ENCODE results near the gene NDUFB3.
"Not testable (repeated sequence)": the region's sequence is repeated elsewhere in the genome, so short reads cannot be mapped to it uniquely, and the experiment has no call there.

NDUFB3 gene

DNA sequence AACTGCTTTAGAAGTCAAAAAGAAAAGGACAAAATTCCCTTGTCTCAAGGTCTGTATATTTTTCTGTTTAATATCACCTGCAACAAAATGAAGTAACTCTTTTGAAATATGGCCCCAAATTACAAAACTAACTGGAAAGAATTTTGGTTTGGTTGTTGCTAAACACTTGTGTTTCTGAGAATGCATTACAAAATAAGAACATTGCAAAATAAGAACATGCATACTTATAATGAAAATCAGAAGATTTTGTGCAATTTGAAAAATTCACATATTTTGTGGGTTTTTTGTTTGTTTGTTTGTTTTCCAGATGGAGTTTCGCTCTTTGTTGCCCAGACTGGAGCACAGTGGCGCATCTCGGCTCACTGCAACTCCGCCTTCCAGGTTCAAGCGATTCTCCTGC, 21.8 kb downstream of the NDUFB3 start:
- no peak for DNase-seq (ENCODE audit: low read depth)

GRCh38 chr2:201100497-201100896, 28.7 kb downstream of the NDUFB3 start:
- no peak for DNase-seq (ENCODE audit: low read depth)

- no peak for DNase-seq (ENCODE audit: low read depth)
These were observed 34.0 kb downstream of the NDUFB3 start for GRCh38 chr2:201105759-201106158.

- no peak for DNase-seq (ENCODE audit: low read depth)
These were observed 35.8 kb downstream of the NDUFB3 start for GRCh38 chr2:201107624-201108023.

DNA sequence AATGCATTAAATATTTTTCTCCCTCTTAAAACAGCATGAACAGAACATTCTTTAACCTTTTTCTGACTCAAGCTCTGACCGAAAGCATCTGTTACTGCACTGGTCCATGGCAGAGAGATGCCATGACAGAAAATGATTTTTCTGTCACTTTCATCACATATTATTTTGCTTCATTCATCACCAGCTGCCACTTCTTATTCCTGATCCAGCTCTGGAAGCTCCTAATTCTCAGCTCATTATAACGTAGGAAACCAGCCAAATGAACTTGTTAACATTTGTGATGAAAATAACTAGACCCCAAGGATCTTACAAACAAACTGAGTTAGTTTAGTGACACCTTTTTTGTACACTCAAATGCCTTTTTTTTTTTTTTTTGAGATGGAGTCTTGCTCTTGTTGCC, 36.5 kb downstream of the NDUFB3 start:
- DNase-seq (ENCODE audit: low read depth): no peak

- DNase-seq (ENCODE audit: low read depth): no peak
These were observed 37.4 kb downstream of the NDUFB3 start for GRCh38 chr2:201109186-201109585.

DNA sequence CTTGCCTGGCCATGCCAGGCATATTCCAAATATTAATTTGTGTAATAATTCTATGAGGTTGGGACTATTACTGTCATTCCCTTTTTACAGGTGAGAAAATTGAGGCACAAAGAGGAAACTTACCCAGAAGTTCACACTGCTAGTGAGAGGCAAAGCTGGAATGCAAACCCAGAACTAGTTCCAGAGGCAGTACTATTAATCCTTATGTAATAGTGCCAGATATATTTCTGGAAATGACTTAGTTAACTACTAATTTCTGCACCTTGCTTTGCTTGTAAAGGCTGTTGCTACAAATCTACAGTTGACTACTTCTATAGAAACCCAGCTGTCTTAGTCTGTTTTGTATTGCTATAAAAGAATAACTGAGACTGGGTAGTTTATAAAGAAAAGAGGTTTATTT, 38.8 kb downstream of the NDUFB3 start:
- DNase-seq (ENCODE audit: low read depth): no peak

- no peak for DNase-seq (ENCODE audit: low read depth)
These were observed 39.3 kb downstream of the NDUFB3 start for GRCh38 chr2:201111096-201111495.

DNA sequence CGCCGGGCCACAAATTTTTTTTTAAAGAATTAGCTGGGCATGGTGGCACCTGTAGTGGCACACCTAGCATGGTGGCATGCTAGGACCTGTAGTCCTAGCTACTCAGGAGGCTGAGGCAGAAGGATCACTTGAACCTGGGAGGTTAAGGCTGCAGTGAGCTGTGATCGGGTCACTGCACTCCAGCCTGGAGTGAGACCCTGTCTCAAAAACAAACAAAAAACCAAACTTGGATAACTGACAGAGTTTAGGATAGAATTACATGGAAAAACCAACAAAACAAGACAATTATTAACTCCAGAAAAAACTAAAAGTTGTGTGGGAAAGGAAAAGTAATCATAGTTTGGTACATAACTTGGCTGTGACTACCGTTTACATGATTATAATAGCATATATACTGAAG, 42.5 kb downstream of the NDUFB3 start:
- DNase-seq (ENCODE audit: low read depth): no peak

DNA sequence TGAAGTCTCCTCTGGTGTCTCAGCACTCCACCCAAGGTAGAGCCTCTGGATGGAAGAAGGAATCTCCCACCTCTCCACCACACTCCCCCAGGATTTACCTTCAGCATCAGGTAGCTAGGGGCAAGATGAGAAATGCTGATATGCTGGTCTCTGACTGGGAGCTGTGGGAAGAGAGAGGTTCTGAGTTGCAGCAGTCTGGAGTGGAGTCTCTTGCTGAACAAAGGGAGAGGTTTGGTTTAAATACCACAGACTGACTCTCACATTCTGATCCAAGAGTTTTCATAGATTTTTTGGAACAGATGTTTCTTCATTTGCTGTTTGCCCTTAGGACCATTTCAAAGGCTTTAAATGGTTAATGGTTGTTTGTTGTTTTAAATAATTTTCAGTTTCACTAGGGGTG, 43.0 kb downstream of the NDUFB3 start:
- DNase-seq (ENCODE audit: low read depth): no peak

DNA sequence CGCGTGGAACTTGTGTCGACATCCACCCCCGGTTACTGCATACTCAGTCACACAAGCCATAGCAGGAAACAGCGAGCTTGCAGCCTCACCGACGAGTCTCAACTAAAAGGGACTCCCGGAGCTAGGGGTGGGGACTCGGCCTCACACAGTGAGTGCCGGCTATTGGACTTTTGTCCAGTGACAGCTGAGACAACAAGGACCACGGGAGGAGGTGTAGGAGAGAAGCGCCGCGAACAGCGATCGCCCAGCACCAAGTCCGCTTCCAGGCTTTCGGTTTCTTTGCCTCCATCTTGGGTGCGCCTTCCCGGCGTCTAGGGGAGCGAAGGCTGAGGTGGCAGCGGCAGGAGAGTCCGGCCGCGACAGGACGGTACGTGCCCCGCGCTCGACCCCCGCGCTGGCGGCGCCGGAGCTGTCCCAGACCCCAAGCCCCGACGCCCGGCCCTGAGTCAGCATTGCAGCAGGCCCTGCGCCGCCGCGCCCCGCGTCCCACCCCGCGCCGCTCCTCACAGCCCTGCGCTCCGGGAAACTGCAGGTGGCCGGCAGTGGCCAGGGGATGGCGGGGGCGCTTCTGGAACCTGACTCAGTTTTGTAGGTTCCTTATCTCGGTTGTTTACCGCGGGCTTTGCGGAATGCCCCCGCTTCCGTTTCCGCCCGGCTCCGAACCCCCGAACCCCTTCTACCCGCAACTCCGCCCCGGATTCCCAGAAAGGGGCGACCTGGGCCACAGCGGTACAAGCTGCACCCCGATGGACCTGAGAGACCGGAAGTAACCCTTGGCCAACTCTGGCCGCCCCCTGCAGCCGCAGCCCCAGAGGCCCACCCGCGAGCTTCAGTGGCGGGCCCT, 44.5 kb downstream of the NDUFB3 start, which contains the start of gene CFLAR:
Gene CFLAR, plus strand, starts transcription at position 50 of the 844 bp plus-strand sequence. CDS start 13,702 bp downstream, outside the sequence.
- DNase-seq (ENCODE audit: low read depth): peak; percentile 68

- DNase-seq (ENCODE audit: low read depth): no peak
These were observed 45.3 kb downstream of the NDUFB3 start for GRCh38 chr2:201116959-201117734.

DNA sequence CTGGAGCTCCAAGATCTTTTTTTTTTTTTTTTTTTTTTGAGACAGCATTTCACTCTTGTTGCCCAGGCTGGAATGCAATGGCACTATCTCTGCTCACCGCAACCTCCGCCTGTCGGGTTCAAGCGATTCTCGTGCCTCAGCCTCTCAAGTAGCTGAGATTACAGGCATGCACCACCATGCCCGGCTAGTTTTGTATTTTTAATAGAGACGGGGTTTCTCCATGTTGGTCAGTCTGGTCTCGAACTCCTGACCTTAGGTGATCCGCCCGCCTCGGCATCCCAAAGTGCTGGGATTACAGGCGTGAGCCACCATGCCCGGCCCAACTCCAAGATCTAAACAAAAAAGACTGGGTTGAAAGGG, 45.9 kb downstream of the NDUFB3 start:
- not testable (repeated sequence) for DNase-seq (ENCODE audit: low read depth)

DNA sequence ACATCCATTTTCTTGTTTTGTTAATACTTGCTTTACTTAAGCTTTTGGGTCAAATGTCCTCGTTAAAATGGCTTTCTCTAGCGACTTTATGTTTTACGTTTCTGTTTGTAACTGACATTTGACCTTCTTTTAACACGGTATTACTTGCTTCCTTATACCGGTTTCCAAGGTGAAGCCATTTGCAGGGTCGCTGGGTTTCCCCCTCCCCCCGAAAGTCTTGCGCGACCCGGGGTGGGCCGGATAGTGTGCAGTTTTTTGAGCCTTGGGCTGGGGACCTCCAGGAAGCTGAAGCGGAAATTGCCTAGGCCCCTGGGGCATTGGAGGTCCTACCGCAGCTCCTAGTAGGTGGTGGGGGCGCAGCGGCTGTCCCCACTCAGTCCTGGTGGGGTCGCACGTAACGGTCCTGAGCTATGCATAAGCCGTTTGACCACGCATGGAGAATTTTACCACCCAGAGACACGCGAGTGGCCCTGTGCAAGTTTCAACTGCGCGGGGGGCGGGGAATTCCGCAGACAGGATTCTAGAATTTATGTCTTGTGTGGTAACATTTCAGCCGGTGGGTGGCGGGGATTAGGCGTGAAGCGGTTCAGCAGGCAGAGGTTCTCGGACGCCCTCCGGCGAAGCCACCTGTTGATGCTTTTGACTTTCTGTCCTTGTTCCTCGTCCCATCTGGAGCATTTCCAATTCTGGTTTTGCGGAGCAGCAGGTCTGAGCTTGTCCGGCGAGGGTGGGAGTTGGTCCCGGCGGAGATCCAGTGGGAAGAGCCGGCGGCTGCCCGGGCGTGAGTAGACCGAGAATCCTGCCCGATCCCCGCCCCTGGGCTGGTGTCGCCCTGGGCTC, 46.5 kb downstream of the NDUFB3 start:
- peak; percentile 60 for DNase-seq (ENCODE audit: low read depth)

DNA sequence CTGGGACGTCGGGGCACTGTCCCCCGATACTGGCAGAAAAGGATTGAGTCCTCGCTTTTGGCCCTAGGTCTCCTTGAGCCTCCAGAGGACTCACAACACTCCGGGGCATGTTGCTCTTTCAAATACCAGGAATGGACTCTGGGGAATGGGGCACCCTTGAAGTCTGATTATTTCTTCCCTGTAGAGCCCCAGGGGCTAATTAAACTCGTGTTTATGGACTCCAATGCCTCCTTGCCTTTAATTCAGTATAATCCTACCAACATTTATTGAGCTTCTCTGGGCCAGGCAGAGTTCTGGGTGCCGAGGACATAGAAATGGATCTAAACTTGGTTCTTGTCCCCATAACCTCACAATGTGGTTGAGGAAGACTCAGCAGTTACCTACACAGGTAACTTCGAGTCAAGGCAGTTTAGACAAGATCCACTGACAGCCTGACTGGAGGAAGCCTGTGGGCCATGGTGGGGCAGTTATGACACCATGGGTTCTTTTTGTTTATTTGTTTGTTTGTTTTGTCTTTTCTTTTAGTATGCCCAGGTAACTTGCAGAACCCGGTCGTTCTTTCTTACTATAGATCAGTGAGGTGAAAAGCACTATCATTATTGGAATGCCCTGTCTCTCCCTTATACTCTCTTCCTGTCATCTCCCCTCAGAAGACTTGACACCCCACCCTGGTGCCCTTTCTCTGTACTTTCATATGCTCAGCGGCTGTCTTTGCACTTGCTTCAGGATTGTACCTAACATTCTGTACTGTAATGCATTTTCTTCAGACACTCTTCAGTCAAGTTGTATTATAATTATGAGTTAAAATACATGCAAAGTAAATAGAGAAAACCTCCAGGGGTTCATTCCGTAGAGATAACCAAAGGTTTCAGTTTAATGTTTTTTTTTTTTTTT, 47.4 kb downstream of the NDUFB3 start:
- DNase-seq (ENCODE audit: low read depth): no peak

DNA sequence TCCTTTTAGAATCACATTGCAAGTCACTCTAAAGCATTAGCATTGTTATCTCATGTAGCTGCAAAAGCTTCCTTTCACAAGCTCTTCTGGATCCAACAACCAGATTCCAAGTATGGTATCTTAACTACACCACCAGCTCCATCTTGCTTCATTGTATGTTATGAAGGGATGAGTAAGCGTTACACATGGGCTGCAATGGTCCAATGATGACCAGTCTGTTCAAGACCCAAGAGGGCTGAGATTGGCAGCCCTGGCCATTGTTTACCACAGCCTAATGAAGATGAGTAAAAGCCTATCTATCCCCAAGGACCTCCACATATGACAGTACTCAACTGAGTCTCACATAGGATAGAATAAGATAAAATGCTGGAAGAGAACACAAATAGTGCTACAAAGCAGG, 50.5 kb downstream of the NDUFB3 start:
- DNase-seq (ENCODE audit: low read depth): no peak

- no peak for DNase-seq (ENCODE audit: low read depth)
These were observed 54.7 kb downstream of the NDUFB3 start for GRCh38 chr2:201126308-201127151.

GRCh38 chr2:201127152-201127511, 55.3 kb downstream of the NDUFB3 start:
- DNase-seq (ENCODE audit: low read depth): no peak

DNA sequence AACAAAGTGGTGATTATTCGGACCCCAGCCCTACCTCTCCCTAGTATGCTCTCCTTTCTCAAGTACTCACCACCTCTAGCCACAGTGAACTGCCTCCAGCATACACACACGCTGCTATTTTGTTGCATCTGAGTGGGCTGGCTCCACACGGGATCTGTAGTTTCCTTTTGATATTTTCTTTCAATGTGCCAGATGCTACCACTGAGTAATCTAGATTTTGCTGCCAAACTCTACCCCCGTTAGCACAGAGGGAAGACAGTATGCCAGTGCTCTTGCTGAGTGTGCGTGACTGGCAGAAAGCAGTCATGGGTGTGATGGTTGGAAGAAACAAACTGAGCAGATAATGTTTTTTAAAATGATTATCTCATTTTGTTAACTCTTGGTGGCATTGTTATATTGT, 55.8 kb downstream of the NDUFB3 start:
- no peak for DNase-seq (ENCODE audit: low read depth)

- no peak for DNase-seq (ENCODE audit: low read depth)
These were observed 56.2 kb downstream of the NDUFB3 start for GRCh38 chr2:201128033-201128432.
